H1 (cell line): ENCODE results near the gene DNTT. TPM values are rescaled to one million over a fixed set of nuclear protein-coding genes. Genes with fewer than 3 reads are reported as not detected.

Experiments
- CTCF ChIA-PET: fragments of 300-600 bp; sonication (Branson Sonifier 250); formaldehyde crosslinking; loops from one replicate; lab custom pipeline; 2021; ENCODE audit not compliant: partially characterized antibody; lab: Charles Lee
- POLR2A ChIA-PET: fragments of 300-600 bp; sonication (Branson Sonifier 250); formaldehyde crosslinking; loops from one replicate; lab custom pipeline; 2021; ENCODE audit warnings: inconsistent platforms; ENCODE audit not compliant: partially characterized antibody; lab: Charles Lee
- DNase-seq, 2 experiments: peaks; one replicate each; pipeline versions ENCODE4 v3.0.0 to v3.0.0-alpha.2; 2010 to 2022; ENCODE audit warnings: low spot score in 2 of 2, low read depth in 1 of 2, mixed read lengths in 1 of 2
- FAIRE-seq: peaks from 2 replicates; lab custom pipeline; 2011; peaks lifted over from hg19 to GRCh38; lab: Jason Lieb, UNC
- H2AFZ ChIP-seq: 2 replicates; pipeline ENCODE4 v1.8.1; 2012; ENCODE audit warnings: low read length, inconsistent platforms
- H2AK5ac ChIP-seq: 2 replicates; pipeline ENCODE4 v1.6.1; 2013; ENCODE audit warnings: low read depth, low read length
- H2BK120ac ChIP-seq: replicated peaks from 2 replicates; pipeline ENCODE3; 2013; ENCODE audit warnings: low read depth, low read length, inconsistent platforms
- H2BK12ac ChIP-seq: 2 replicates; pipeline ENCODE4 v1.6.1; 2013; ENCODE audit warnings: low read depth, low read length
- H2BK15ac ChIP-seq: 2 replicates; pipeline ENCODE4 v1.6.1; 2013; ENCODE audit warnings: low read length
- H2BK20ac ChIP-seq: 2 replicates; pipeline ENCODE4 v1.6.1; 2013; ENCODE audit warnings: low read length
- H2BK5ac ChIP-seq: 2 replicates; pipeline ENCODE4 v1.6.1; 2013; ENCODE audit warnings: low read depth, low read length
- H3K14ac ChIP-seq: 2 replicates; pipeline ENCODE4 v1.6.1; 2013; ENCODE audit warnings: inconsistent platforms; ENCODE audit not compliant: insufficient read length
- H3K18ac ChIP-seq: 2 replicates; pipeline ENCODE4 v1.6.1; 2013; ENCODE audit warnings: low read length; ENCODE audit errors: extremely low read depth
- H3K23ac ChIP-seq: 2 replicates; pipeline ENCODE4 v1.6.1; 2013; ENCODE audit warnings: inconsistent platforms; ENCODE audit not compliant: insufficient read length
- H3K23me2 ChIP-seq: 2 replicates; pipeline ENCODE4 v1.6.1; 2013; ENCODE audit warnings: low read depth, low read length
- H3K27ac ChIP-seq: 2 replicates; pipeline ENCODE4 v1.6.1; 2011; ENCODE audit warnings: low read depth, low read length, inconsistent platforms
- H3K27me3 ChIP-seq, 4 experiments: replicated peaks in 1 of 4; 1 replicate in 1 of 4; 2 replicates in 3 of 4; pipeline versions ENCODE4 v1.6.1 to v1.8.1; 2011 to 2013; ENCODE audit warnings: low read length in 3 of 4, mild to moderate bottlenecking in 3 of 4, inconsistent platforms in 2 of 4, mixed read lengths in 2 of 4, moderate library complexity in 1 of 4; ENCODE audit not compliant: control insufficient read depth in 3 of 4, insufficient read depth in 3 of 4; ENCODE audit errors: extremely low read depth in 1 of 4
- H3K36me3 ChIP-seq, 4 experiments: 2 replicates each; pipeline versions ENCODE4 v1.6.1 to v1.8.1; 2011 to 2013; ENCODE audit warnings: mild to moderate bottlenecking in 4 of 4, low read length in 3 of 4, moderate library complexity in 2 of 4, control low read depth in 1 of 4, inconsistent platforms in 1 of 4; ENCODE audit not compliant: insufficient read depth in 4 of 4, control insufficient read depth in 2 of 4
- H3K4ac ChIP-seq: replicated peaks from 2 replicates; pipeline ENCODE3; 2013; ENCODE audit warnings: low read length, low read depth, mixed read lengths, inconsistent platforms; ENCODE audit not compliant: insufficient read length
- H3K4me1 ChIP-seq, 4 experiments: replicated peaks in 1 of 4; 1 replicate in 1 of 4; 2 replicates in 3 of 4; pipeline versions ENCODE4 v1.6.1 to v1.8.1; 2011 to 2013; ENCODE audit warnings: low read length in 3 of 4, inconsistent platforms in 2 of 4, mixed read lengths in 1 of 4; ENCODE audit not compliant: insufficient read depth in 4 of 4, control insufficient read depth in 3 of 4
- H3K4me2 ChIP-seq, 2 experiments: 2 replicates each; pipeline versions ENCODE4 v1.6.1 to v1.8.1; 2011 to 2013; ENCODE audit warnings: low read depth in 2 of 2, low read length in 2 of 2, control low read depth in 1 of 2, inconsistent platforms in 1 of 2, mild to moderate bottlenecking in 1 of 2; ENCODE audit not compliant: insufficient read depth in 1 of 2
- H3K4me3 ChIP-seq, 4 experiments: fragments of 200-600, 300-600 bp in 1 of 4; sonication (generic), shearing (Covaris generic), sonication (Bioruptor Twin) in 1 of 4; 2 replicates each; pipeline versions ENCODE4 v1.5.1 to v1.8.1; 2011 to 2016; ENCODE audit warnings: low read length in 4 of 4, low read depth in 3 of 4, control low read depth in 2 of 4, inconsistent platforms in 2 of 4, mild to moderate bottlenecking in 2 of 4, mixed read lengths in 1 of 4, moderate library complexity in 1 of 4; ENCODE audit not compliant: insufficient read depth in 2 of 4; ENCODE audit errors: extremely low read depth in 1 of 4
- H3K56ac ChIP-seq: replicated peaks from 2 replicates; pipeline ENCODE3; 2013; ENCODE audit warnings: low read depth, mild to moderate bottlenecking, mixed read lengths, low read length, inconsistent platforms; ENCODE audit not compliant: insufficient read length
- H3K79me1 ChIP-seq: 2 replicates; pipeline ENCODE4 v1.6.1; 2013; ENCODE audit warnings: low read depth, low read length, control low read depth
- H3K79me2 ChIP-seq, 2 experiments: 2 replicates each; pipeline versions ENCODE4 v1.6.1 to v1.8.1; 2012 to 2013; ENCODE audit warnings: low read length in 2 of 2, mild to moderate bottlenecking in 2 of 2, inconsistent platforms in 1 of 2; ENCODE audit not compliant: insufficient read depth in 2 of 2, control insufficient read depth in 1 of 2
- H3K9ac ChIP-seq, 4 experiments: replicated peaks in 1 of 4; 1 replicate in 1 of 4; 2 replicates in 3 of 4; pipeline versions ENCODE4 v1.6.1 to v1.8.1; 2011 to 2013; ENCODE audit warnings: low read depth in 3 of 4, low read length in 3 of 4, control low read depth in 2 of 4, mild to moderate bottlenecking in 2 of 4, moderate library complexity in 2 of 4, inconsistent platforms in 1 of 4; ENCODE audit errors: extremely low read depth in 1 of 4
- H3K9me3 ChIP-seq, 2 experiments: 2 replicates each; pipeline versions ENCODE4 v1.6.1 to v1.8.1; 2012 to 2013; ENCODE audit warnings: mild to moderate bottlenecking in 2 of 2, moderate library complexity in 2 of 2, control low read depth in 1 of 2, inconsistent platforms in 1 of 2, low read depth in 1 of 2, low read length in 1 of 2, mixed read lengths in 1 of 2; ENCODE audit not compliant: insufficient read depth in 2 of 2
- H4K20me1 ChIP-seq, 2 experiments: replicated peaks in 1 of 2; 2 replicates each; pipeline versions ENCODE3 to v1.8.1; 2011 to 2013; ENCODE audit warnings: inconsistent platforms in 2 of 2, low read length in 2 of 2, mild to moderate bottlenecking in 1 of 2; ENCODE audit not compliant: insufficient read depth in 2 of 2, control insufficient read depth in 1 of 2
- H4K5ac ChIP-seq: 2 replicates; pipeline ENCODE4 v1.6.1; 2013; ENCODE audit warnings: low read length, low read depth, mixed read lengths, inconsistent platforms; ENCODE audit not compliant: insufficient read length
- H4K8ac ChIP-seq: 2 replicates; pipeline ENCODE4 v1.8.0; 2013; ENCODE audit warnings: mild to moderate bottlenecking, moderate library complexity, low read length, inconsistent platforms; ENCODE audit not compliant: insufficient read depth; ENCODE audit errors: extremely low read depth
- H4K91ac ChIP-seq: replicated peaks from 2 replicates; pipeline ENCODE3; 2013; ENCODE audit warnings: low read length, mixed read lengths, inconsistent platforms; ENCODE audit not compliant: insufficient read length
- EGR1 ChIP-seq: IDR thresholded peaks from 2 replicates; pipeline ENCODE4 v1.6.1; 2011; ENCODE audit warnings: low read depth, low read length, borderline replicate concordance
- FOSL1 ChIP-seq: IDR thresholded peaks from 2 replicates; pipeline ENCODE4 v1.6.1; 2011; ENCODE audit warnings: mild to moderate bottlenecking, low read depth, low read length, moderate library complexity; ENCODE audit not compliant: insufficient read depth
- SIN3A ChIP-seq, 2 experiments: IDR thresholded peaks in 1 of 2; conservative IDR thresholded peaks in 1 of 2; 2 replicates each; pipeline ENCODE4 v1.6.1; 2011 to 2012; ENCODE audit warnings: low read length in 2 of 2, improper control_type of control experiment in 1 of 2, low read depth in 1 of 2, mild to moderate bottlenecking in 1 of 2
- SUZ12 ChIP-seq: fragments of 200-600 bp; sonication (generic); IDR thresholded peaks from 2 replicates; pipeline ENCODE4 v1.6.1; 2012; ENCODE audit warnings: mild to moderate bottlenecking, inconsistent platforms, low read length, moderate library complexity, mixed read lengths
- WGBS, 2 experiments: shearing (Covaris generic) in 1 of 2; methylation state at CpG; one replicate each; pipeline versions ENCODE4 v1.1.6 to v1.1.7; 2013 to 2015; ENCODE audit warnings: low lambda C conversion rate in 2 of 2, mixed read lengths in 2 of 2, inconsistent platforms in 1 of 2, low coverage in 1 of 2, missing lambda C conversion rate in 1 of 2; ENCODE audit not compliant: insufficient replicate concordance in 2 of 2, insufficient coverage in 1 of 2, insufficient read length in 1 of 2; ENCODE audit errors: extremely low coverage in 1 of 2, missing lambda C conversion rate in 1 of 2; 5-methylcytosine and 5-hydroxymethylcytosine counted together
- polyA plus RNA-seq, 7 experiments: library from polyadenylated mRNA; depleted of rRNA in 3 of 7; stranded (reverse) in 5 of 7; unstranded in 2 of 7; fragments of >200 nt in 5 of 7; fragments of 200-250 nt in 2 of 7; gene quantifications; 1 replicate in 5 of 7; 2 replicates in 1 of 7; 4 replicates in 1 of 7; pipeline versions ENCODE4 v1.2.1 to v1.2.3, GENCODE V29; 2011 to 2013; ENCODE audit warnings: missing spikeins in 2 of 7, mixed read lengths in 2 of 7
- total RNA-seq: library from RNA; stranded (reverse); fragmentation: NEBNext Ultra II Directional; extraction: Animal tissue kit (Norgen Biotek cat#: 25700); gene quantifications from 2 replicates; pipeline ENCODE4 v1.2.1, GENCODE V29; 2021

DNTT gene
- total and polyA plus RNA-seq, 2 of the 8 experiments (the other 6 are each of a cell fraction or from before 2014, with no cell fraction given): not detected

DNA sequence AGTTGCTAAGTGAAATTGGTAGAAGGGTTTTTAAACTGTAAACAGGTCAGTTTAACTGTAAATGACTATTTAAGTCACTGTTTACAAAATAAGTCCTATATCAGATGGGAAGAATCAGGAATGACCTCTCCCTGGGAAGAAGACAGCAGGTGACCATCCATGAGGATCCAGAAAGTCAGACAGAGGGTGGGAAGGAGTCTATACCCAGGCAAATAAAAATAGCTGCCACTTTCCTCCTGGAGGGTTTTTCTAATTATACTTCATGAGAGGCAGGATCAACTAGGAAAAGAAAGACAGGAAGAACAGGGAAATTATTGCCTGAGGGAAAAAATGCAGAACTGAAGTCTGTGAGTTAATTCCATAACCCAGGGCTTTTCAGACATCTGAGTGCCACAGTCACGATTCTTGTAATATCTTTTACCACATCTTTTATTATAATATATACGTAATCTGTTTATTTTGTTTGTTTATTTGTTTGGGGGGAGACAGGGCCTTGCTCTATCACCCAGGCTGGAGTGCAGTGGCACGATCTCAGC, 7.0 kb downstream of the DNTT start:
- Histone ChIP-seq H3K4ac (no peak overlapping the region), H4K8ac (no peak overlapping the region), H3K36me3 (no peaks in the 10 kb centered on the region), H3K9me3 (no peaks in the 10 kb centered on the region), H3K4me1 (peaks cover 3 to 30% (median 29%) of the 10 kb centered on the region in 4 experiments), H2BK5ac (peak overlapping the region; percentile 82; the same call in 1 of the 2 replicates)
- CTCF ChIA-PET: interaction anchor here (0.5 to 4.3 kb wide), 7 partner anchors 12 to 125 kb away, joined by 3 to 20 read pairs (median 7); no protein-coding TSS in a partner anchor
- no peak for DNase-seq
- 85% methylated on average over 3 of the region's 3 CpGs; no CpG with 5 or more reads in 1 of the 2 experiments for WGBS, 2 experiments
- no peak for TF ChIP-seq FOSL1
- TF ChIP-seq SUZ12: no peak
- no peak for TF ChIP-seq SIN3A (conservative IDR thresholded peaks at IDR 0.05 in 1 of 2, IDR thresholded peaks at IDR 0.05 in 1 of 2; ENCODE audit: low read depth in 1 of 2, low read length in 2 of 2)
- TF ChIP-seq EGR1: no peak
- TF ChIP-seq, all 59 proteins: peak for 0
- Histone ChIP-seq H3K4me2 (peak overlapping the region in 1 of 2 experiments; percentile 46; a peak in 2 of 4 replicates), H3K14ac (no peak overlapping the region), H3K27me3 (no peaks in the 10 kb centered on the region), H2AK5ac (no peak overlapping the region), H3K18ac (no peak overlapping the region), H4K5ac (peak overlapping the region; percentile 12), H3K56ac (no peak overlapping the region), H3K4me3 (no peak overlapping the region), H4K20me1 (no peaks in the 10 kb centered on the region), H3K27ac (no peak overlapping the region), H2BK15ac (no peak overlapping the region), H2BK20ac (no peak overlapping the region), H3K23ac (no peak overlapping the region), H3K79me1 (no peaks in the 10 kb centered on the region), H2AFZ (no peak overlapping the region), H3K9ac (no peak overlapping the region), H2BK120ac (peak overlapping the region; percentile 48), H2BK12ac (0 out of 2 replicates have a peak overlapping the region, but pooled peaks have one; percentile 10), H4K91ac (no peak overlapping the region), H3K23me2 (no peaks in the 10 kb centered on the region), H3K79me2 (no peaks in the 10 kb centered on the region)
- POLR2A ChIA-PET: interaction anchor here (0.5 to 1.8 kb wide), 2 partner anchors 23 to 312 kb away, joined by 3 to 5 read pairs; no protein-coding TSS in a partner anchor
- no peak for FAIRE-seq
